GM19328 (cell line): ENCODE results near the gene BPIFB1.

Experiments used
- ATAC-seq: cut with Tn5 transposase; IDR thresholded peaks from one replicate; pipeline ENCODE4 v1.9.1; 2021; ENCODE audit warnings: mild to moderate bottlenecking, moderate library complexity; ENCODE audit not compliant: unreplicated experiment

Gene BPIFB1

GRCh38 chr20:33272155-33272873, 10.7 kb upstream of the BPIFB1 start:
- no peak for ATAC-seq

GRCh38 chr20:33273117-33273851, 9.7 kb upstream of the BPIFB1 start:
- no peak for ATAC-seq

GRCh38 chr20:33275215-33275614, 7.8 kb upstream of the BPIFB1 start:
- no peak for ATAC-seq

GRCh38 chr20:33275871-33276270, 7.1 kb upstream of the BPIFB1 start:
- no peak for ATAC-seq

- ATAC-seq: no peak
These were observed 6.5 kb upstream of the BPIFB1 start for GRCh38 chr20:33276303-33277113.

GRCh38 chr20:33277471-33278441, 5.3 kb upstream of the BPIFB1 start:
- no peak for ATAC-seq

GRCh38 chr20:33278700-33279099, 4.3 kb upstream of the BPIFB1 start:
- no peak for ATAC-seq

GRCh38 chr20:33279261-33279910, 3.6 kb upstream of the BPIFB1 start:
- no peak for ATAC-seq

- no peak for ATAC-seq
These were observed 2.9 kb upstream of the BPIFB1 start for GRCh38 chr20:33280000-33280680.

GRCh38 chr20:33280775-33281174, 2.2 kb upstream of the BPIFB1 start:
- no peak for ATAC-seq

- ATAC-seq: no peak
These were observed 1.4 kb upstream of the BPIFB1 start for GRCh38 chr20:33281550-33282146.

- ATAC-seq: no peak
These were observed 649 bp upstream of the BPIFB1 start for GRCh38 chr20:33282196-33282934.

GRCh38 chr20:33284284-33284683, 1.3 kb downstream of the BPIFB1 start:
- no peak for ATAC-seq

GRCh38 chr20:33284937-33285336, 1.9 kb downstream of the BPIFB1 start:
- no peak for ATAC-seq

- no peak for ATAC-seq
These were observed 3.0 kb downstream of the BPIFB1 start for GRCh38 chr20:33285861-33286495.

- no peak for ATAC-seq
These were observed 4.9 kb downstream of the BPIFB1 start for GRCh38 chr20:33287884-33288283.

- no peak for ATAC-seq
These were observed 7.8 kb downstream of the BPIFB1 start for GRCh38 chr20:33290852-33291251.

- no peak for ATAC-seq
These were observed 8.4 kb downstream of the BPIFB1 start for GRCh38 chr20:33291416-33291815.
